HG02798 (cell line): ENCODE data around the gene SRP68.
"Not testable (repeated sequence)": the region's sequence is repeated elsewhere in the genome, so short reads cannot be mapped to it uniquely, and the experiment has no call there.

Experiments used
- ATAC-seq: cut with Tn5 transposase; IDR thresholded peaks from one replicate; pipeline ENCODE4 v1.9.1; 2021; ENCODE audit warnings: mild to moderate bottlenecking; ENCODE audit not compliant: unreplicated experiment, poor library complexity

Gene SRP68

DNA sequence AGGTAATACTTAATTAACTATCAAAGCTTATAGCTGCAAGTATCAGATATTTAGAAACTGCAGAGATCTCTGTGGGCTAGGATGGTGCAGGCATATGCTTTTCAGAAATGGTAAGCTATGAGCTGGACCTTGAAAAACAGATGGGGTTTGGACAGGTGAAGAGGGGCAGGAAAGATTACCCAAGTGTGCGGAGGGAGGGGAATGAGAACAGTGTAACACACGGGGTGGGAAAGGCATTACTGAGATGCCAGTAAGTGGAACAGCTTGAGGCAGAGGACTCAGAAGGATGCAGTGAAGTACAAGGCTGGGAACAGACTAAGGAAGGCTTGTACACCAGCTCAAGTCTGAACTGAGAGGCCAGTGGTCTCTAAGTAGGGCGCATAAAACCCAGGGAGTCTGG lies 23.1 kb downstream of the SRP68 start:
- ATAC-seq = no peak

DNA sequence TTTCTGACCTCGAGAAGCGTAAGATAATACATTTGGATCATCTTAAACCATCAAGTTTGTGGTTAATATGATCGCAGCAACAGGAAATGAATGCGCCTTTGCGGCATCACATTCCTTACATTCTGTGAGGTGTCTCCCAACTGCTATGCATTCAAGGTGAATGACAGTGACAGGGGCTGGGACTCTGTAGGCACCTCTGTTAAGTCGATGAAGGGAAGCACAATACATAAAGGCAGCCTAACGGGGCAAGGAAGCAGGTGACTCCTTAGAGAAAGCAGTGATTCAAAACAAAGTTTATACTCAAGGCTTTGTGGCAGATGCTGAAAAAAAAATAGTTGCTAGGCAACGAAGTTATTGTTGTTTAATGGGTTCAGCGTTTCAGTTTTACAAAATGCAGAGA lies 23.6 kb downstream of the SRP68 start:
- ATAC-seq = no peak

DNA sequence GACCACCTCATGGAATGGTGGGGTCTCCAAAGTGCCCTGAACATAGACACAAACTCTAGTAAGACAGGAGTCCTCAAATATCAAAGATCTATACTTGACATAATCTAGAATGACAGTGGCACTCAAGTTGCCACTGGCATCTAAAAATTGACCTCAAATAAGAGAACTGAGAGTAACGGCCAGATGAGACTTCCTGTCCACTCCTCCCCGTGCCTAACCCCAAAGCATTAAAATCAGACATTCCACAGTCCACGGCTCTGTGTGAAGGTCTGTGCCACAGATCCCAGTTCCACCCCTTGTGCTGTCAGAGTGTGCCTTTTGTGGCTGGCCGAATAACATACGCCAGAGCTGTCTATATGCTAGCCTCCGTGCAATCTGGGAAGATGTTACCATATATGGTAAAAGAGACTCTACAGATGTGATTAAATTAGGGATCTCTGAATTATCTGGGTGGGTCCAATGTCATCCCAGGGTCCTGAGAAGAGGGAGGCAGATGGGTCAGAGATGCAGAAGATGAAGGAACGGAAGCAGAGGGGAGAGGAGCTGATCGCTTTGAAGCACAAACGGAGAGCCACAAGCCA lies 24.2 kb downstream of the SRP68 start:
- no peak for ATAC-seq

DNA sequence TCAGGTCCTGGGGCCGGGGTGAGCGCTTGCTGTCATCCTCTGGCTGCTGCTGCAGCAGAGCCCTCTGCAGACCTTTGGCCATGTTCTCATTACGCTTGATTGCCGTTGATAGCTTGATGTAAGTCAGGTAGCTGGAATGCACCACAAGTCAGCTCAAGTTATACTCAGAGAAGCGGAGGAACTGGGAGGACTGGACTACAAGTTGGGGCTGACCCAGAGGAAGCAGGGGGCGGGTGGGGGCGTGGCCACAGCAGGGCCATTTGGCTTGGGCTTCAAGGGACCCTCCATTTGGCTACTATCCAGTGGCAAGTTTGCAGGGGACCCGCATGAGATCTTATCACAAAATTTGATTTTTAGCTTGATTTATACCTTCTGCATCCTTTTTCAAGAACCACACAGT lies 26.3 kb downstream of the SRP68 start:
- no peak for ATAC-seq

DNA sequence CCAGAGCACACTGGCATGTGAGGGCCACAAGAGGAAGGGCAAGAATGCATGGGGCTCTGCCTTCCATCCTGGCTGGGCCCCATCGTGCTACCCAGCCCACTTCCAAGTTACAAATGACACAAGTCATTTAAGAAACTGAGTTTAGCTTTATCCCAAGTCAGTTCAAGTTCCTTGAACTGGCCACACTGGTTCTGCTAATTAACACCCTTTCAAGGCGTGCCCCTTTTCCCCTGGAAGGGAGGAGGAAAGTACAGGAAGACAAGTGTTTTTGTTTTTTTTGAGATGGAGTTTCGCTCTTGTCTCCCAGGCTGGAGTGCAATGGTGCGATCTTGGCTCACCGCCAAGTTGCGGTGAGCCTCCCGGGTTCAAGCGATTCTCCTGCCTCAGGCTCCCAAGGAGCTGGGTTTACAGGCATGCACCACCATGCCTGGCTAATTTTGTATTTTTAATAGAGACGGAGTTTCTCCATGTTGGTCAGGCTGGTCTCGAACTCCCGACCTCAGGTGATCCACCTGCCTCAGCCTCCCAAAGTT lies 27.8 kb downstream of the SRP68 start:
- not testable (repeated sequence) for ATAC-seq

DNA sequence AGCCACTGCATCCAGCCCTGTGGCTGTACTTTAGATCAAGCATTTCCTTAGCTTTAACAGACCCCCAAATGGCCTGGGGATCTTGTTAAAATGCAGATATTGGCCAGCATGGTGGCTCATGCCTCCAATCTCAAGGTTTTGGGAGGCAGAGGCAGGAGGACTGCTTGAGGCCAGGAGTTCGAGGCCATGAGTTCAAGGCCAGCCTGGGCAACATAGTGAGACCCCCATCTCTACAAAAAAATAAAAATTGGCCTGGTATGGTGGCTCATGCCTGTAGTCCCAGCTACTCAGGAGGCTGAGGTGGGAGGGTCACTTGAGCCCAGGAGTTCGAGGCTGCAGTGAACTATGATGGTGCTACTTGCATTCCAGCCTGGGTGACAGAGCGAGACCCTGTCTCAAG lies 29.4 kb downstream of the SRP68 start:
- not testable (repeated sequence) for ATAC-seq

DNA sequence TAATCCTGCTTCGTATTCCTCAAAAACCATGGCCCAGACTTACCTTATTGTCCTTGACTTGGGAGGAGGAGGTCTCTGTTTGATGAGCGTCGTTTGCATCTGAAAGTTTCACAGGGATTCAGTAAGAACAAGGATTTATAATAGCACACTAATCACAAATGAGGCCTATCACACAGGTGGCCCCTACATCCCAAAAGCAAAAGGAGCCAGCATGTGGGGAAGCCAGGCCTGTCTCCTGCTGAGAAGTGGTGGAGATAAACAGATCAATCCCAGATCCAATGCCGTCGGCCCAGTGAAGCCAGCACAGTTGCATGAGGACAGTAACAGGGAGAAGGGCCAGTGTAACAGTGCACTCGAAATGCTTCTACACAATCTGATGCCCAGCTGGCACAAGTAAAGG lies 31.9 kb downstream of the SRP68 start:
- ATAC-seq = no peak

DNA sequence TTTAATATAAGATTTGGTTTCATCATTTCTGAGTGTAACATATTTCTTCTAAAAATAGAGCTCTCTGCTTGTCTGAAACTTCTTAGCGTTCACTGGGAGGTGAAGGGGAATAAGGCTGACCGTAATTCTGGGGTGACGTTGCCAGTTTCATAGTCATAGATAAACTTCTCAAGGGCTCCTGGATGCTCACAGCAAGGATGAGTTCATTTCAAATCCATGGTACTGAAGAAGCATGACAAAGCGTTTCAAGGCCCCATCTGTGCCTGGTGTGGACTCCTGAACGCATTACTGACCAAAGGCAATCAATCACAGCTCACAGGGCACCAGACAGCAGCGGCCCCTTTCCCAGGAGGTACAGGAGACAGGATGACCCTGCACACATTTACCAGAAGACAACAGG lies 33.2 kb downstream of the SRP68 start:
- no peak for ATAC-seq

DNA sequence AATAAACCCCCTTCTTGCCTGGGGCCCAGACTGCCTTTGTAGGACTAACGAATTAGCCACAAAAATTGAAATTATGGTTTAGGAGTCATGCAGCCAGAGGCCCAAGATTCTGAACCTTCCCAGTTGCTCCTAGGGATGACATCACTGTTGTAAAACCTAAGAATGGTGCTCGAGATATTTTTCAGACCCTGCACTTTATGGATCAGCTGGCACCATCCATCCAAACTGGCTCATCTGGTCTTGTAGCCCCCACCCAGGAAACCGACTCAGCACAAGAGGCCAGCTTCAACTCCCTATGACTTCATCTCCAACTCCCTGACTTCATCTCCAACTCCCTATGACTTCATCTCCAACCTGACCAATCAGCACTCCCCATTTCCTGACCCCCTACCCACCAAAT lies 34.3 kb downstream of the SRP68 start:
- ATAC-seq = no peak

DNA sequence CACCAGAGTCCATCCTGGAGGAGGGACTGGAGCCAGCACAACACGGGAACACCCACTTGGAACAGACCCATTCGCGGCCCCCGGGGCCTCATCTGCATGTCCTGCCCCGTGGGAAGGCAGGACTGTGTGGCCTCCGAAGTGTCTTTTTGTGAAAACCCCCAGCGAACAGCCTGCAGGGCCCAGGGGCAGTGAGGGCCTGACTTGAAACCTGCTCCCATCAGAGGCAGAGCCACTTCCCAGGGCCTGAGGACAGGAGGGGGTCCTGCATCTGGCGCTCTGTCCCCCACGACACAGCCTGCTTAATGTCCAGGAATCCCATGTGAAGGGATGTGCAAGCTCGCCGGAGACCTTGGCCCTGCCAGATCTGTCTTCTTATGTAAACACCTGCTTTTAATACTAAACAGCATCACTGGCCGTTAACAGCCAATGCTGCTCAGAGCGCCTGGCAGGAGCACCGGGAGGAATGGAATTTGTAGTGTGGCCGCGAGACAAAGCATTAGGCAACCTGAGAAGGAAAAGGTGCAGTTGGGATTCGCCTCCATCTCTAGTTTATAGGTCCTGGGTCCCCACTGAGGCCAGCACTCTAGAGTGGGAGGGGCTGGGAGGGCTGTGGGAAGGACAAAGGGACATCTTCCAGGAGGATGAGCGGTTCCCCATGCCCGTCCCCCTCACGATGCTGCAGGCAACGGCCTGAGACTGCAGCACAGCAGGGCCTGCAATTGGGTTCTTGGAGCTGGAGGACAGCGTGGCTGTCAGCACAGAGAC lies 35.6 kb downstream of the SRP68 start:
- no peak for ATAC-seq

DNA sequence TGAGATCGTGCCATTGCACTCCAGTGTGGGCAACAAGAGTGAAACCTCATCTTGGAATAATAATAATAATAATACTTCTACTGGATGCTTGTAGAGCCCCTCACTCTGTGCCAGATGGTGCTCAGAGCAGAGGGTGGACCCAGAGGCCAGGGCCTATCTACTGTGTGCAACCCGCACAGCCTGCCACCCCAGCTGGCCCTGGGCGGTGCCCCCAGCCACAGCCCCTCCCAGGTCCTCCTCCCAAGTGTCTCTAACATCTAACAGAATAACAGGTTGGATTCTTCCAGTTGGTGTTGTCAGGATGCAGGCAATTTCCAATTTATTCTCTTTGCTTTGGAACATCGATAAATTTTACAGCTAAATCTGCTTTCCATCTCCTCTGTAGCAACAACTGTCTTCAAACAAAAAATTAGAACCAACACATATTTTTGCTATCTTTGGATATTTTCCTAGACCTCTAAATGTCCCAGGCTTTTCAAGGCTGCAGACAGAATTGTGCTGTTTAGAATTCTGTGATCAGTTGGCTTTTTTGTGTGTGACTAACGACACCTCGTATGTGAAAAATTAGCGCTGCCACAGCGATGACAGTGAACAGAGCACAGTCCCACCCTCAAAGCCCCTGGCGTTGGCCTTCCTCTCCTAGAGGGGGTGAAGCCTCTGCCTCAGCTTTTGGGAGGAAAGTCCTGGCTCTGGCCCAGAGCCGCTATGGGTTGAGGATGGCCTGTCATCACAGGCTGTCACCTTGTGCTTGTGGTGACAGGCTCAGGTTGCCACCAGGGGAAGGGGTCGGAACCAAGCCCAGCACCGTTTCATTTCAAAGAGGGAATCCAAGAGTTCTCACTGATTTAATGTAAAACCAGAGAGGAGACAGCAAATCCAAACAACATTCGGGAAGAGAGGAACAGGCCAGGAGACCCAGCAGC lies 37.6 kb downstream of the SRP68 start:
- ATAC-seq = no peak

DNA sequence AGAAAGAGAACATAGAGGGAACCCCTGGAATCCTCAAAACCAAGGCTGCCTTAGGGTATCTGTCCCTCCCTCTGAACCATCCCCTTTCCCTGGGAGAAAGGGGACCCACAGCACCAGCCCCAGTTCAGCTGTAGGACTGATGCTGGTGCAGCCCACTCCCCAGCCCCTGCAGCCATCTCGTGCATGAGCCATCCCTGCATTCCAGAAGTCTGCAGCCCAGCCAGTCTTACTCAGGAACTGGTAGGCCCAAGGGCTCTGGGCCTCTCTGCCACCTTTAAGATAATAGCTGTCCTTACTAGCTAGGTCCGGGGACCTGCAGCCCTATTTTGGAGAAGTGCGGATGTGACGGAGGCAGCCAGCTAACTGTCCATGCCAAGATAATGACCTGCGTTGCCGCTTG lies 39.2 kb downstream of the SRP68 start:
- no peak for ATAC-seq

DNA sequence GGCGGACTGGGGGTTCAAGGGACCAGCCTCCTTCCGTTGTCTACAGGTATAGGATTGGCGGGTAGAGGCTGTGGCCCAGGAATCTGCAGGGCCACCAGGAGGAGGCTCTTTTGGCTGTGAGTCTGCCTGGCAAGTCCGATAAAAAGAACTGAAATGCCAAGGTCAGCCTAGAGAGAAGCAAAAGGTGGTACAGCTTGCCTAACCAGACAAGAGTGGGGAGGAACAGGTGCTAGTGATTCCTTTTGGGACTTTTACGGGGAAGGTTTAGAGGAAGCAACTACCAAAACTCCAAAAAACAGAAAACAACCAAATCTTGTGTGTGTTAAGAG lies 39.6 kb downstream of the SRP68 start:
- ATAC-seq = no peak

DNA sequence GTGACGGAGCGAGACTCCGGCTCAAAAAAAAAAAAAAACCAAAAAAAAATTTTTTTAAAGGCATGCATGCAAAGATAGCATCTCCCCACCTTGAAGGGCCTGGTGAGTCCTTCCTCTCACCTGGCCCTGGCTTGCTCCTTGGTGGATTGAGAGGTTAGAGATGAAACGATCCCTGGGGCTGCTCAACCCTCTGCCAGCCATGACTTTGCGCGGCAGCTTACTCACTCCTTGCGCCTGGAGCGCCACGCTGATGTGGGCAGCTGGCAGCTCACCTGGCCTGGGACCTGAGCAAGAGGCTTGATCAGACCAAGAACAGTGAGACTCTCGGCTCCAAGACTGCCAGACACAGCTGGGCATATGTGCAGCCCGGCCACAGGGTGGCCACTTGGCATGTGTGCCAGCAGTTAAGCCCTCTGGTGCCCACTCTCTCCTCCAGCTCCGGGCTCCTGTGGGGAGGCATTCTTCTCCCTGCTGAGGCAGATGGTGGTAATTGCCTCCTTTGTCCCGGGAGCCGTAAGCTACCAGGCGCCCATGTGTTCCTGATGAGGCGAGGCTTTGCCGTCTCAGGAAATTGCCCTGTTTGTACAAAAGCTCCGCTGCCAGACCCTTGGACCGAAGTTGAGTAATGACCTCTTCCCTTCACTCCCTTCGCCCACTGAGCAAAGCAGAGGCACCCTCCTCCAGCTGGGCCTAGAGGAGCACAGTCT lies 40.1 kb downstream of the SRP68 start:
- no peak for ATAC-seq

DNA sequence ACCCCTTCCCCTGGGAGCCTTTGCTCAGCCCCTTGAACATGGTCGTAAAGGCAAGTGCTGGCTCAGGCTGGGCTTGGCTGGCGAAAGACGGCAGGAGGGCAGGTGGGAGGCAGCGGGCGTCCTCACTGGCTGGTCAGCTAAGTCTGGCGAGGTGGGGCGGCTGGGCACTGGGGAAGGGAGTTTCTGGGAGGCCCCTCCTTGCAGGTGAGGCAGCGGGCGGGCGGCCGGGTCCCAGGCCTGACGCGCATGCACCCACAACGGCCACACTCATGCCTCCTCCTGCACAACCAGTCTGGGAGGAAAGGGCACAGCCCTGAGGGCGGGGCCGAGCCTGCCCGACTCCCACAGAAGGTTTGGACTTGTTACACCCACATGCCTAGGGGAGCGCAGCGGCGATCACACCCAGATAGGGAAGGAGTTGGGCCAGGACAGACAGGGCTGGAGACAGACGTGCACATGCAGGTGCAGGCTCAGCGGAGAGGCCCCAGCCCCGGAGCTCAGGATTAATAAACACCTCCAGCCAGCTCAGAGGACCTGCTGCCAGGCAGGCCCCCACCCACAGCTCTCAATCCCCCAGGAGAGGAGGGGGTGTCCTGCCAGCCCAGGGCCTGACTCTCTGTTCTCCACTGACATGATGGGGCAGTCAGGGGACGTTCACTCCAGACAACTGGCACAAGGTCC lies 45.0 kb downstream of the SRP68 start, which contains the start of gene EVPL:
Gene EVPL, minus strand, starts transcription at position 148 of the 681 bp plus-strand sequence. Its CDS starts 108 bp downstream, at position 40.
- no peak for ATAC-seq

DNA sequence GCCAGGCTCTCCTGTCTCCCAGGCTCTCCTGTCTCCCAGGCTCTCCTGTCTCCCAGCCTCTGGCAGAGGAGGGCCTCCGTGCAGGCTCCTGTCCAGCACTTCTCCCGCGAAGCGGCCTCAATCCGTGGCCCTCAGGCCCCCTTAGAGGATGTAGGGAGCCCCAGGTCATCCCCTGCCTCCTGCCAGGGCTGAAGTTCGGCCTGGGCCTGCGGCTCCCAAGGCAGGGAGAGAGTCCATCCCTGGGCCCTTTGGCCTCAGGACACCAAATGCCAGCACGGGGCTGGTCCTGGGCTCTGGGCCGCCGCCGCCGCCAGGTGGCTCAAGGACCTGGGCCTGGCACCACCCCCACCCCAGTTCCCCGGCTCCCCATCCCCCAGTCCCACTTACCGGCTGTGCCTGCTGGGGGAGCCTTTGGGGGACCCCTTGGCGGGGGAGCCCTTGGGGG lies 45.6 kb downstream of the SRP68 start:
- ATAC-seq = no peak

DNA sequence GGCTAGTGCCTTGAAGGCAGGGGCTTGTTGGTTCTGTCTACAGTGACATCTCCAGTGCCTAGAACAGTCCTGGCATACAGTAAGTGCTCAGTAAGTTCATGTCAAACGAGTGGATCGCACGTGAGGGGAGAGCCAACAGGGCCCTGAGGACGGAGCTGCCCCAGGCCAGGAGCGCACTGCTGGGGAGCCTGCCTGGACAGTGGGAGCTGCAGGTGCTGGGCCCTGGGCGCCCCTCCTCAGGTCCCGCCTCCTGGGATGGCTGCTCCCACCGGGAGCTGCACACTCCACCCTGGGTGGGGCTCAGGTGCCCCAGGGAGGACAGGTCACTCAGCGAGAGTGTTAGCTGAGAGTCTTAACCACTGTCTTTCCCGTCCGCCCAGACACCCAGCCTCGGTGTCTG lies 47.0 kb downstream of the SRP68 start:
- ATAC-seq = no peak

DNA sequence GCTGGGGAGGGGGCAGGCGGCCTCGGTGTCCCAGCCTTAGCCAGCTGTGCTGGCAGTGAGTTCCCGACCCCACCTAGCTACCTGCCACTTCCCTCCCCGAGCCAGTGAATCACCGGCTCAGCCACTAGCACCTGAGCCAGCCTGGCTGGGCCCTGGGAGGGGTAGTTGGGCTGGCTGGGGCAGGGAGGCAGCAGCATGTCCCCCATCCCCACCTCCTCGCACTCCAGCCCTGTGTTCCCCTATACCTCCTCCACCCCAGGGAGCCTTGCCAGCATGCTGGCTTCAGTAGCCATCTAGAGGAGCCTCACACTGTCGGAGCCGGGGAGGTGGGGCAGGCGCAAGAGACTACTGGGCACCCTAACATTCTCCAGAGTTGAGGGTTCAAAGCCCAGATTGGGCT lies 48.0 kb downstream of the SRP68 start:
- ATAC-seq = no peak

DNA sequence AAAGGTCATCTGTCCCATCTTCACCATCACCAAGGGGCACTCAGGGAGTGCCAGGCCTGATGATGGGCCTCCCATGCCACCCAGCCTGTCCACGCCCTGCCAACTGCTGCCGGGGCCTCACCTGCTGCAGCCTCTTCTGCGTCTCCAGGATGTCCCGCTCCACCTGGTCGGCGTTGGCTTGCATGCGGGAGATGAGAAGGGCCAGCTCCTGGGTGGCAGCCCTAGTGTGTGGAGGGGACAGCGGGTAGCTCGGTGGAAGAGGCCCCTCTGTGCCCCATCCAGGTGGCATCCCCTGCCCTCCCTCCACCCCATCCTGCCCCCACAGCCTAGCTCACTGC lies 48.4 kb downstream of the SRP68 start:
- ATAC-seq = no peak
